Heart right ventricle (tissue), 16 donors: ENCODE results near the gene GORASP2. TPM values are rescaled to one million over a fixed set of nuclear protein-coding genes. Genes with fewer than 3 reads are reported as not detected.

Source experiments
- ATAC-seq, 8 donors: fragments of 200-7000 bp; cut with Tn5 transposase; one replicate each; pipeline ENCODE4 v1.9.1; 2020; ENCODE audit warnings: mild to moderate bottlenecking in 8 of 8, moderate library complexity in 8 of 8, moderate number of reproducible peaks in 1 of 8
- DNase-seq, 2 donors: peaks; one replicate each; pipeline ENCODE4 v3.0.0-alpha.2; 2020
- H3K27ac ChIP-seq, 10 donors: fragments of 200-600 bp; sonication (generic) in 2 of 10; one replicate each; pipeline versions ENCODE4 v1.5.0 to v1.8.0; 2020 to 2022; ENCODE audit warnings: mild to moderate bottlenecking in 3 of 10
- H3K27me3 ChIP-seq, 7 donors: fragments of 200-600 bp; one replicate each; pipeline ENCODE4 v1.8.0; 2021 to 2022; ENCODE audit warnings: mild to moderate bottlenecking in 2 of 7
- H3K36me3 ChIP-seq, 9 donors: fragments of 200-600 bp; sonication (generic) in 1 of 9; one replicate each; pipeline versions ENCODE4 v1.5.0 to v1.8.0; 2020 to 2022; ENCODE audit warnings: mild to moderate bottlenecking in 2 of 9
- H3K4me1 ChIP-seq, 9 donors: fragments of 200-600 bp; sonication (generic) in 1 of 9; one replicate each; pipeline versions ENCODE4 v1.5.0 to v1.8.0; 2020 to 2022; ENCODE audit warnings: mild to moderate bottlenecking in 4 of 9
- H3K4me3 ChIP-seq, 10 donors: fragments of 200-600 bp; sonication (generic) in 2 of 10; one replicate each; pipeline versions ENCODE4 v1.5.0 to v1.8.0; 2020 to 2022; ENCODE audit warnings: mild to moderate bottlenecking in 7 of 10, moderate library complexity in 2 of 10
- H3K9me3 ChIP-seq, 11 donors: fragments of 200-600 bp in 10 of 11; sonication (generic) in 2 of 11; one replicate each; pipeline versions ENCODE4 v1.5.0 to v1.8.0; 2013 to 2022; ENCODE audit warnings: mild to moderate bottlenecking in 2 of 11, control low read depth in 1 of 11, moderate library complexity in 1 of 11
- WGBS, 2 donors: extraction: QIAGEN DNeasy Blood & Tissue Kit; methylation state at CpG; one replicate each; pipeline ENCODE4 v1.1.7; 2013; ENCODE audit warnings: inconsistent platforms in 1 of 2; 5-methylcytosine and 5-hydroxymethylcytosine counted together
- intact Hi-C, 10 donors: fragments of 100-400 bp; cut with DNase I; formaldehyde crosslinking; loops; one replicate each; pipeline versions ENCODE4 v1.11.1 to v1.14.2; 2022
- polyA plus RNA-seq, 2 donors: library from polyadenylated mRNA; stranded (reverse); fragments of 200-250 nt; gene quantifications; one replicate each; pipeline ENCODE4 v1.2.3, GENCODE V29; 2013
- total RNA-seq, 10 donors: library from RNA; stranded (reverse); fragmentation: NEBNext Ultra II Directional in 3 of 10; extraction: Animal tissue kit (Norgen Biotek cat#: 25700) in 3 of 10; gene quantifications; one replicate each; pipeline versions ENCODE4 v1.2.1 to v1.2.4, GENCODE V29; 2021 to 2023
- TF ChIP-seq, protein P1 (sequence below), 9 donors: fragments of 200-600 bp; sonication (generic) in 2 of 9; IDR thresholded peaks; one replicate each; pipeline versions ENCODE4 v1.5.0 to v1.8.0; 2021 to 2022; ENCODE audit warnings: antibody characterized with exemption in 9 of 9, mild to moderate bottlenecking in 5 of 9, moderate library complexity in 1 of 9
- donor health status: Arrhythmogenic right ventricular cardiomyopathy.
- donor health status: ischemic (EF 13 %, LVEDD 7.1; RV severe dilation, severe dysfunction).
- donor health status: healthy with polysubstance abuse.
- donor health status: DM: no; HTN: yes; CAD: no.
- donor health status: DM: no; HTN: no; CAD: no.
- donor health status: ischemic (EF 25% LVEDD 6.9; RV normal size, moderate dysfunction).
- donor health status: ischemic (EF 25% LVEDD 5.7; RV mildly dilated, moderate dysfunction).
- donor health status: healthy.
- donor health status: DM: yes; HTN: yes; CAD: no.
- donor health status: Ischemic cardiomyopathy.
- donor health status: ischemic (EF 35%, LVEDD 5.7; RV mildly dilated, moderate dysfunction).
- donor health status: nonischemic (EF 11% LVEDD 7.7; RV severe dilation, severe dysfunction).
- donor health status: DM: yes; HTN: yes; CAD: no.
- donor health status: PGD.
- donor health status: ischemic (EF 29% LVEDD 5.4; RV normal size, mild dysfunction).
- donor health status: nonischemic (EF 23%, LVEDD 6.1; RV moderate dilation, normal function).

The GORASP2 gene
- total and polyA plus RNA-seq, 12 donors = 15.4 to 74.1 (median 61.5) TPM

DNA sequence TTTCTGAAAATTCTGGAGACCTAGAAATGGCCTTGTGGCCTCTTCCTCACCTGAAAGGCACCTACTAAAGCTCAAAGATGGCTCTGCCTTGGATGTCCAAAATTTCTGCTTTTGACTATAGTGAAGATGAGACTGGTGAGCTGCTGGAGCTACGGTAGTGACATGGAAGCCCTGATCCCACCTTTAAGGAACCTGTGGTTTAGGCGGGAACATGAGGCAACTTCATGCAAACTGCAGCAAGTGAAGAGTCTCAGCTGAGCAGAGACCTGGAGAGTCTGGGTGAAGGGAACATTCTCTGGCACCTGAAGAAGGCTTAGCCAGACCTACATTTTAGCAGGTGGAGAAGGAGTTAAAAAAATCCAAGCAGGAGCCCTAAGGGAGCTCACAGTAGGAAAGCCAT is 40.0 kb downstream of the GORASP2 start:
- Histone ChIP-seq H3K4me3 (no peak overlapping the region), H3K27ac (no peak overlapping the region), H3K4me1 (peaks cover 0 to 13% (median 7%) of the 10 kb centered on the region in 9 donors), H3K9me3 (no peaks in the 10 kb centered on the region), H3K27me3 (no peaks in the 10 kb centered on the region), H3K36me3 (peaks cover 0 to 46% (median 32%) of the 10 kb centered on the region in 9 donors)
- DNase-seq (no peak), ATAC-seq (no peak)
- 91 to 92% methylated on average over 2 of the region's 2 CpGs for WGBS, 2 donors
- TF ChIP-seq, protein P1, sequence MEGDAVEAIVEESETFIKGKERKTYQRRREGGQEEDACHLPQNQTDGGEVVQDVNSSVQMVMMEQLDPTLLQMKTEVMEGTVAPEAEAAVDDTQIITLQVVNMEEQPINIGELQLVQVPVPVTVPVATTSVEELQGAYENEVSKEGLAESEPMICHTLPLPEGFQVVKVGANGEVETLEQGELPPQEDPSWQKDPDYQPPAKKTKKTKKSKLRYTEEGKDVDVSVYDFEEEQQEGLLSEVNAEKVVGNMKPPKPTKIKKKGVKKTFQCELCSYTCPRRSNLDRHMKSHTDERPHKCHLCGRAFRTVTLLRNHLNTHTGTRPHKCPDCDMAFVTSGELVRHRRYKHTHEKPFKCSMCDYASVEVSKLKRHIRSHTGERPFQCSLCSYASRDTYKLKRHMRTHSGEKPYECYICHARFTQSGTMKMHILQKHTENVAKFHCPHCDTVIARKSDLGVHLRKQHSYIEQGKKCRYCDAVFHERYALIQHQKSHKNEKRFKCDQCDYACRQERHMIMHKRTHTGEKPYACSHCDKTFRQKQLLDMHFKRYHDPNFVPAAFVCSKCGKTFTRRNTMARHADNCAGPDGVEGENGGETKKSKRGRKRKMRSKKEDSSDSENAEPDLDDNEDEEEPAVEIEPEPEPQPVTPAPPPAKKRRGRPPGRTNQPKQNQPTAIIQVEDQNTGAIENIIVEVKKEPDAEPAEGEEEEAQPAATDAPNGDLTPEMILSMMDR (IDR thresholded peaks at IDR 0.05) = no peak
- intact Hi-C loops = no loop called here

DNA sequence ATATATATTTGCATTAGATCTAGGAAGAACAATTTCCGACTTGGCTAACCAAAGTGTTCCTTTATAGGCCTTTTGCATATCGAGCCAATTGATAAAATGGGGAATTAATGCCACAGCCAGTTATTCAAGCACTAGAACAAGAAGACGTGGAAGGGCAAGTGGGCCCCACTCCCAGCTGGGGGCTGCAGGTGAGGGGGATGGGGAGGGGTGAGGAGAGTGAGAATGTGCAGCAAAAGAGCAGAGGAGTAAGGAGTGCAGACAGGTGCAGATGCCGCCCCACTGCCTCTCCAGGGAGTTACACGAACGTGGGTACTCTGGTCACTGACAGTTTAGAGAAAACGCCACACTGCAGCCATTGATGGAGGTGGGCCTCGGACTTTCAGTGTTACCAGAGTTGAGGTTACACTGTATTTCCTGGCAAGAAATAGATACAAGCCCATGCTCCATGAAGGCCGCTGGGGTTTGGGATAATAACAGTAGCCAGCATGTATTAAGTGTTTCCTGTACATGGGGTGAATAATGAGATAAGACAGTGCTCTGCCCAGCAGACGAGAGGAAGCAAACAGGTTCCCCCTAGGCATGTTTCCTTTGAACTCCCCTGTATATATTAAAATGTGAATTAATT is 40.9 kb downstream of the GORASP2 start:
- peaks cover 0 to 16% (median 11%) of the 10 kb centered on the region in 9 donors for H3K4me1 ChIP-seq
- no peaks in the 10 kb centered on the region for H3K27me3 ChIP-seq
- ATAC-seq = no peak
- H3K27ac ChIP-seq = no peak overlapping the region
- 67 to 75% methylated on average over 10 of the region's 10 CpGs for WGBS, 2 donors
- H3K4me3 ChIP-seq = no peak overlapping the region
- no peaks in the 10 kb centered on the region for H3K9me3 ChIP-seq
- DNase-seq = no peak
- TF ChIP-seq, protein P1 (IDR thresholded peaks at IDR 0.05) = no peak
- H3K36me3 ChIP-seq = peaks cover 0 to 36% (median 25%) of the 10 kb centered on the region in 9 donors
- intact Hi-C loops = loop anchor here in 8 of 10 donors (5.0 to 10.0 kb wide), 7 partner anchors 117 to 452 kb away; partner anchors contain the start of gene TLK1 (in 2 of the 8)

DNA sequence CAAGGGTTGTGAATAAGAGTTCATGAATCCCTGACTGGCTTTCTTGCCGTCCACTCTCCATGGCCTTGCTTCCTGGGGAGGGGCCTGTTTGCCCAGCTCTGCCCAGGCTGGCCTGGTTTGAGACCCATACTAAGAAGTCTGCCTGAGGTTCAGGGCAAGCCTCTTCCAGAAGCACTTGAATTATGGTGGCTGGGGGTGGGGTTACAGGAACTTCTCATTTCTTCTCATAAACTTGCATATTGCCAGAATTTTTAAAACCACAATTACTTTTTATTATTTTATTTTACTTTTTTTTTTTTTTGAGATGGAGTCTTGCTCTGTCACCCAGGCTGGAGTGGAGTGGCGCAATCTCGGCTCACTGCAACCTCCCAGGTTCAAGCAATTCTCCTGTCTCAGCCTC is 42.0 kb downstream of the GORASP2 start:
- DNase-seq = no peak
- intact Hi-C loops = loop anchor here in 8 of 10 donors (5.0 to 10.0 kb wide), 7 partner anchors 116 to 451 kb away; partner anchors contain the start of gene TLK1 (in 2 of the 8)
- Histone ChIP-seq H3K27ac (no peak overlapping the region), H3K9me3 (no peaks in the 10 kb centered on the region), H3K4me3 (no peak overlapping the region), H3K4me1 (peaks cover 0 to 16% (median 11%) of the 10 kb centered on the region in 9 donors), H3K27me3 (no peaks in the 10 kb centered on the region), H3K36me3 (peaks cover 0 to 25% (median 14%) of the 10 kb centered on the region in 9 donors)
- no peak for ATAC-seq
- TF ChIP-seq, protein P1 (IDR thresholded peaks at IDR 0.05) = no peak
- WGBS, 2 donors = 87 to 92% methylated on average over 3 of the region's 3 CpGs

DNA sequence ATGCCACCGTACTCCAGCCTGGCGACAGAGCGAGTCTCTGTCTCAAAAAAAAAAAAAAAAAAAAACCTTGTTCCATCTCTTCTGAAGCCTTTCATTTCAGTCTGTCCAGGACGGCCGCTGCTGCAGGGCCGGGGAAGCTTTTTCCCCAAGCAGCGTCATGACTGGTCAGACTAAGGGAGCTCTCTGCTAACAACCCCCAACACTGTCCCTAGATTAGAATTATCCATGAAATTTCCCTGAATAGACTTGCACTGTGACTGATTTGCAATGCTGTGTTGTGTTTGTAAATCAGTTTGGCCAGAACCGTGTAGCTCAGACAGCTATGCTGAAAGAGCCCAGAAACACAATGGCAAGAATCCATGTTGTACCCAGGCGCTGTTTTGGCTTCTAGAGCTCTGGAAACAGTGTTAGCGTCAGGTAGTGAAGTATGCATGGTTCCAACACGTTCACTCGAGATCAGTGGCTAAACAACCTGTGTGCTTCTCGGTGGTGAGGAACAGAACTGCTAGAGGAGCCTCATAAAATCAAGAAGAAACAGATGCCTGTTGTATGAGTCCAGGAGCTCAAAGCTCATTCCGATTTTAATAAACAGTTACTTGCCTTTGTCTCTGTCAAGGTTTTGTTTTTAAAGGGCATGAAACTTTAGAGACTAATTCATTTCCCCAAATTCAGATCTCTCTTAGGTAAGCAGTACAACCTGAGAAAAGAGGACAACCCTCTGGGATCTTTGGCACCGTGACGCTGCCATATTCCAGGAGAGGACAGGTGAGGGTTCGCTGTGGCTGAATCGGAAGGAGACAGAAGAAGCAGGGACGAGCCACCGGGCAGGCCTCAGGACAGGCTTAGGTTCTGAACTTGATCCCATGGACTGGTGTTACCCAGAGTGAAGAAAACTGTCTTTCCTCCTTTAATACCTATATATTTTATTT is 43.5 kb downstream of the GORASP2 start:
- Histone ChIP-seq H3K9me3 (no peaks in the 10 kb centered on the region), H3K4me3 (peak overlapping the region in 6 of 10 donors; percentile 71 to 93 (median 78))

More for the DNA sequence above, 43.5 kb downstream of the GORASP2 start:
- peaks cover 0 to 10% (median 0%) of the 10 kb centered on the region in 9 donors for H3K36me3 ChIP-seq
- TF ChIP-seq, protein P1 (IDR thresholded peaks at IDR 0.05) = no peak
- H3K27me3 ChIP-seq = no peaks in the 10 kb centered on the region
- 74 to 77% methylated on average over 20 of the region's 20 CpGs for WGBS, 2 donors
- H3K27ac ChIP-seq = peak overlapping the region in 2 of 10 donors; percentile 75 to 92
- intact Hi-C loops = loop anchor here (1.0 to 10.0 kb wide), 11 partner anchors 115 to 450 kb away; partner anchors contain the start of gene TLK1 (in 5 of the 10)
- ATAC-seq (no peak), DNase-seq (no peak)
- H3K4me1 ChIP-seq = peaks cover 0 to 14% (median 11%) of the 10 kb centered on the region in 9 donors
